Hematopoietic multipotent progenitor cell treated with erythropoietin and hydrocortisone succinate and interleukin-3 and kit ligand, for 4 days (in vitro differentiated cells): Measurements from ENCODE around the gene GKN1.
A peak's percentile ranks its signal among the peaks of the same experiment; 100 is the strongest.
"Not testable (repeated sequence)": the region's sequence is repeated elsewhere in the genome, so short reads cannot be mapped to it uniquely, and the experiment has no call there.

Experiments
- DNase-seq: peaks from one replicate; pipeline ENCODE4 v3.0.0-alpha.2; 2015

Gene GKN1, protein sequence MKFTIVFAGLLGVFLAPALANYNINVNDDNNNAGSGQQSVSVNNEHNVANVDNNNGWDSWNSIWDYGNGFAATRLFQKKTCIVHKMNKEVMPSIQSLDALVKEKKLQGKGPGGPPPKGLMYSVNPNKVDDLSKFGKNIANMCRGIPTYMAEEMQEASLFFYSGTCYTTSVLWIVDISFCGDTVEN

DNA sequence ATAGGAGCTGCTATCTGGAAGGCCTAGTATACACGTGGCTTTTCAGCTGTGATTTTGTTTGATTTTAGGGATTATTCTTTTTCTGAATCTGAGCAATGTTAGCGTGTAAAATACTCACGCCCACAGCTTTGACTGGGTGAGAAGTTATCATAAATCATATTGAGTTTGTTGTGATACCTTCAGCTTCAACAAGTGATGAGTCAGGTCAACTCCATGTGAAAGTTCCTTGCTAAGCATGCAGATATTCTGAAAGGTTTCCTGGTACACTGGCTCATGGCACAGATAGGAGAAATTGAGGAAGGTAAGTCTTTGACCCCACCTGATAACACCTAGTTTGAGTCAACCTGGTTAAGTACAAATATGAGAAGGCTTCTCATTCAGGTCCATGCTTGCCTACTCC is at the start of gene GKN1:
Gene GKN1, plus strand, starts transcription at position 386 of the 400 bp plus-strand sequence. CDS start 42 bp downstream, outside the sequence.
- DNase-seq, result no peak

DNA sequence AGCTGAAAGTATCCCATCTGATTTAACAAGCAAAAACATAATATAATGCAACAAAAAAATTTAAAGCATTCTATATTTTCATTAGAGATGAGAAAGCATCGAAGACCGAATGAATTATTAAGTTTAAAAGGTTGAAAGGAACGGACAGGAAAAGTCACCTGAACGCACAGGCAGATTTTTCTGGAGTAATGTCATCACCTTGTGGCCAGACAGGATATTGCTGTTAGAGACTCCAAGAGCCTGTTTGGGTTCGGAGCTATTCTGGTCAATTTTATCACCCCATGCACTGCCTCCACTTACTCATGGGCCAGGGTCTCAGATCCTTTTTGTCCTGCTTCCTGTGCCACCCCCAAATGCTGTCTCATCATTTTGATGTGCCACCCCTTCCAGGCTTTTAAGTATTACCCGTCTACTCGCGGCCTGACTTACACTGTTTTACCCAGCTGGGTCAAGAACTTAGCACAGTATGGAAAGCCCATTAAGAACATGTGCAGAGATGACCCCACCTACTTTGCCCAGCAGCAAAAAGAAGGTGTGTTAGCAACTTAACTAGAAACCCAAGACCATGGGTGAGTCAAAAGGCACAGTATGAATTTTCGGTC is 49.0 kb upstream of the GKN1 start:
- DNase-seq, result peak; percentile 78

DNA sequence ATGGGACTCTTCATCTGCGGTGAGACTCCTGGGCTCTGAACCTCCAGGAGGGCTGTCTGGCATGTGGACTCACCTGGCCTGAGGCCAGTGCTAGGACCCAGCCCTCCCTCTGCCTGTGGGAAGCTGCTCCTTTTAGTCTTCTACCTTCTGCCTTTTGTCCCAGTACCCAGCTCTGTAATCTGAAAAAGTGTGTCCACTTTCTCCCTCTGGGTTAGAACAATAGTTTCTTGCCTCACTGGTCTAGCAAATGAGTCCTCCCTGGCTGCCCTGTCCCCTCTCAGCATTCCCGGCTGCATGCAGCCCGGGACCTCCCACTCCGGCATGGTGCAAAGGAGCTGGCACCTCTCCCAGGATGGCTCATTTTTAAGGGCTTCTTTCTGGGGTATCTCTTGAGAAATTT is 47.6 kb upstream of the GKN1 start:
- no peak for DNase-seq

DNA sequence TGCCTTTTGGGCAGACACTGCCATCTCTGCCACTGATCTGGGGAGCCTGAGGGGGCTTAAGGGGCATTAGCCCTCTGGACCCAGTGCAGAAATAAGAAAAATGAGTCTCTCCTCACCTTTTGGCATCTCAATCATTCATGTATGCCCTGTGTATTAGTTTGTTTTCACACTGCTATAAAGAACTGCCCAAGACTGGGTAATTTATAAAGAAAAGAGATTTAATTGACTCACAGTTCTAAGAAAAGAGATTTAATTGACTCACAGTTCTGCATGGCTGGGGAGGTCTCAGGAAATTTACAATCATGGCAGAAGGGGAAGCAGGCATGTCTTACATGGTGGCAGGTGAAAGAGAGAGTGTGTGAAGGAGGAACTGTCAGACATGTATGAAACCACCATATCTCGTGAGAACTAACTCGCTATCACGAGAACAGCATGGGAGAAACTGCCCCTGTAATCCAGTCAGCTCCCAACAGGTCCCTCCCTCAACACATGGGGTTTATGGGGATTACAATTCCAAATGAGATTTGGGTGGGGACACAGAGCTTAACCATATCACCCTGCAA is 43.2 kb upstream of the GKN1 start:
- DNase-seq, result no peak

DNA sequence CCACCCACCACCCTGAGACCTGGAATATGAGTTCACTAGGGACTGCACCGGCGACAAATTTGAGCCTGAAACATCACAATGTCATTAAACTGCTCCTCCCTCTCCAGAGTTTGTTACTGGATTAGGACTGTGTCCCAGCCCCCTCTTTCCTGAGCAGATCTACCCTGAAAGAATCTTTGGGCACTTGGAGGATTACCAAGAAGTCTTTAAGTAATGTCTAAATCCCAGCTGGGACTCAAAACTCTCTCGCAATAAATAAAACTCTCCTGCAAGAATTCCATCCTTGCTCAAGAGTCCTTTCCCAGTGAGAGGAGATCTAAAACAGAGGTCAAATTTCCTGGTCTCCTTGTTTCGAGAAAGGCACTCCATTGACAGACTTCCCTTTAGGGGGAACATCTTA is 42.6 kb upstream of the GKN1 start:
- DNase-seq, result no peak

DNA sequence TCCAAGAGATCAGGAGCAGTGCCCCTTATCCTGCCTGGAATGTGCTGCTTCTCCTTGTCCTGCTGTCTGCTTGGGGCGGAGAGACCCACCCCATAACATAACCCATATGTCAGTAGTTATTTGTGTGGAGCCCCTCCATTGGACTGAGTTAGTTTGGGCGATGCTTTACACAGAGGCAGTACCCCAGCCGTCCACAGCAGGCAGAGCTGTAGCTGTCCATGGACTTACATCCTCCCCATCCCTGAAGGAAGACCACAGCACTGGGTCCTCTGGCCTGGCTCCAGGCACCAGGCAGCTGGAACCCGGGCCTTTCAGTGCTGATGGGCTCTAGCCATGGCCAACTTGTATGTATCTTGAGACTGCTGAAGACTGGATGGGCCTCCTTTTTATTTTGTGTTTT is 42.0 kb upstream of the GKN1 start:
- no peak for DNase-seq

DNA sequence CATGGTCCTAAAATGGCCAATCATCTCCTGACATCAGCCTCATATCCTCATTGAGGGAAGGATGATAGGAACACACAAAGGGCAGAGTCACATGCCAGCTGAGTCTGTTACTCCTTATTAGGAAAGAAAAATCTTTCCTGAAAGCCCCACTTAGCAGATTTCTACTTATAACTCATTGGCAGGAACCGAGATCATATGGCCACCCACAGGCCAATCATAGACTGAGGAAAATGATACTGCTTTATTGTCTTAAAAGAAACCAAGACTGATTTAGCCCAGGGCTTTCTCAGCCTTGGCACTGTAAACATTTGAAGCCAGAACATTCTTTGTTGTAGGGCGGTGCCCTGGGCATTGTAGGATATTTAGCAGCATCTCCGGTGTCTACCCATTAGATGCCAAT is 40.4 kb upstream of the GKN1 start:
- DNase-seq, result no peak

DNA sequence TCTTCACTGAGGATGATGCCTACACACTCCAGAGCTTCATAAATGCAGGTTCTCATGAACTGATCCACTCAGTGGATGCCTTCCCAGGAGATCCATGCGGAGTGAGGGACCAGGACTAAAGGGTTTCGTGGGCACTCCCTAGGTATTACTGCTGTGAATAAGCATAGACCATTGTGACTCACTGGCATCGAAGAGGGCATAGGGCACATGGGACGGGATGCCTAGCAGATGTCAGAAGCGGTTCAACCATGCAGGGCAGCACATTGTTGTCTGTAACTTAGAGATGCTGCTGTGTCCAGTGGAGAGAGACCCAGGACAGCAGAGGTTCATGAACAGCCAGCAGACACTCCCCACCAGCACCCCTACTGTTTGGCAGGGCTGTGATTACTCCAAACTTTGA is 39.0 kb upstream of the GKN1 start:
- no peak for DNase-seq

DNA sequence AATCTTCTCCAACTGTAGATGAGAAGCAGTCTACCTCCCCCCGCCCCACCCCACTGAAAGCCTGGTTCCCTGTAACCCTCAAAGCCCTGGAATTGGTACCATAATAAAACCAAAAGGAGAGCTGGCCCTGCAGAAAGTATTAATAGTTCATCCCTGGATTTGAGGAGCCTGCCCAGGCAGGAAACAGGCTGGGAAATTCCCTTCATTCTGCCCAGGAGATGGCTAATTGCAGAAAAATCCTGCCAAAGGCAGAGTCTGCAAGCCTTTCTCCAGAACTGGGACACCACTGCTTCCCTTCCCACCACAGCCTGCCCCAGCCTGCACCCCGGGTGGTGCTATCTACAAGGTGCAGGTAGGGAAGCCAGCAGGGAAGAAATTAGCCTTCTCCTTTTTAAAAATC is 38.0 kb upstream of the GKN1 start:
- DNase-seq, result no peak

DNA sequence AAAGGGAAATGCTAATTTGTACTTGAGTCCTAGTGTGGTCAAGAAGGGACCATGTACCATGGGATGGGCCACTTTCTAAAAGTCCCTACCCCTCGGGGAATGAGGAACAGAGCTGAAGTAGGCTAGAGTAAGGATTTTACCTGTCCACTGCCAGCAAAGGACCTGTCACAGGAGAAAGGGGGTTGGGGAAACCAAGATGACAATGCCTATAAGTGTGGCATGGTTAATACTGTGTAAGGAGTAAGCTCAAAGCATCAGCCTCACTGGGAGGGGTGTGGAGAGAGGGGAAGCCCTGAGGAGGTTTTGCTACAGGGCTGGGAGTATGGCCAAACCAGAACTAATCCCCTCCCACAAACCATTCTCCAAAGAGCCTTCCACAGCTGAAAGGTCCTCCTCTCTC is 37.5 kb upstream of the GKN1 start:
- no peak for DNase-seq

DNA sequence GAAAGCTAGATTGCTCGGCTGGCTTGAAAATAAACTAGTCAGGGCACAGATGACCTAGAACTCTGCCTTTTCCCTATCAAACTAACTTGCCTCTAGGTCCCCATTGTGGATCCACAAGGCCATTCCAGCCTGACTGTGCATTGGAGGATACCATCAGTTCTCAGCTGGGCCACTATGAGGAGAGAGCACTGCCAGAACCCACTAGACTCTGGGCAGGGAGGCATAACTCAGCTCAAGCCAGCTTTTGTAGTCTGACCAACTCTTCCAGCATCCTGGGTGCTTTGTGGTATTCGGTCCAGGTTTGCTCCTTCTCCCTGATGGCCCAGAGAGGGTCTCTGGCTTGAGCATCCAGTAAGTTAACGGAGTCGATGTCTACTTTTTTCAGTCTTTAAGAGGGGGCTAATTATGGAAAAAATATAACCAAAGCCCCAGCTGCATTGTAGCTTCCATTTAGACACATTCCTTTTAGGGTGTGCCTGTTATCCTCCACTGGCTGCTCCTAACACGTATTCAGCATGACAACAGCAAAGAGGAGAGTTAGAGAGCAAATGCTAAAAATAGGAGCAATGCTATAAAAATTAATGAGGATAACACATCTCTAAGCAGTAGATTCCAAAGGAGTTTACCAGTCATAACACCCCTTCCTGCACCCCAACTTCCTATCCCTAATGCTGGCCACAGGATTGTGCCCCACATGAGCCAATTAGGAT is 36.9 kb upstream of the GKN1 start:
- DNase-seq, result no peak

DNA sequence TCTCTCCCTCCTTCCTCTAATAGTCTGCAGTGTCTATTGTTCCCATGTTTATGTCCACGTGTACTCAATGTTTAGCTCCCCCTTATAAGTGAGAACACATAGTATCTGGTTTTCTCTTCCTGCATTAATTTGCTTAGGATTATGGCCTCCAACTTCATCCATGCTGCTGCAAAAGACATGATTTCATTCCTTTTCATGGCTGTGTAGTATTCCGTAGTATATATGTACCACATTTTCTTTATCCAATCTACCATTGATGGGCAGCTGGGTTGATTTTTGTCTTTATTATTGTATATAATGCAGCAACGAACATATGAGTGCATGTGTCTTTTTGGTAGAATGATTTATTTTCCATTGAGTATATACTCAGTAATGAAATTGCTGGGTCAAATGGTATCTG is 35.5 kb upstream of the GKN1 start:
- DNase-seq, result no peak

DNA sequence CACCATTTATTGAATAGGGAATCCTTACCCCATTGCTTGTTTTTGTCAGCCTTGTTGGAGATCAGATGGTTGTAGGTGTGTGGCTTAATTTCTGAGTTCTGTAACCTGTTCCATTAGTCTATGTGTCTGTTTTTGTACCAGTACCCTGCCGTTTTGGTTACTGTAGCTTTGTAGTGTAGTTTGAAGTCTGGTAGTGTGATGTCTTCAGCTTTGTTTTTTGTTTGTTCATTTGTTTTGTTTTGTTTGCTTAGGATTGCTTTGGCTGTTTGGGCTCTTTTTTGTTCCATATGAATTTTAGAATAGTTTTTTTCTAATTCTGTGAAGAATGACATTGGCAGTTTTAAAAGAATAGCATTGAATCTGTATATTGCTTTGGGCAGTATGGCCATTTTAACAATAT is 34.5 kb upstream of the GKN1 start:
- DNase-seq, result no peak

DNA sequence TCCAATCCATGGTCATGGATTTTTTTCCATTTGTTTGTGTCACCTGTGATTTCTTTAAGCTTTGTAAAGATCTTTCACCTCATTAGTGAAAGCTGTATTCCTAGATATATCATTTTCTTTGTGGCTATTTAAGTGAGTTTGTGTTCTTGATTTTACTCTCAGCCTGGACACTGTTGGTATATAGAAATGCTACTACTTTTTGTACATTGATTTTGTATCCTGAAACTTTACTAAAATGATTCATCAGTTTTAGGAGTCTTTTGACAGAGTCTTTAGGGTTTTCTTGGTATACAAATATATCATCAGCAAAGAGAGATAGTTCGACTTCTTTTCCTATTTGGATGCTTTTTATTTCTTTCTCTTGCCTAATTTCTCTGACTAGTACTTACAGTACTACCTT is 34.1 kb upstream of the GKN1 start:
- no peak for DNase-seq

DNA sequence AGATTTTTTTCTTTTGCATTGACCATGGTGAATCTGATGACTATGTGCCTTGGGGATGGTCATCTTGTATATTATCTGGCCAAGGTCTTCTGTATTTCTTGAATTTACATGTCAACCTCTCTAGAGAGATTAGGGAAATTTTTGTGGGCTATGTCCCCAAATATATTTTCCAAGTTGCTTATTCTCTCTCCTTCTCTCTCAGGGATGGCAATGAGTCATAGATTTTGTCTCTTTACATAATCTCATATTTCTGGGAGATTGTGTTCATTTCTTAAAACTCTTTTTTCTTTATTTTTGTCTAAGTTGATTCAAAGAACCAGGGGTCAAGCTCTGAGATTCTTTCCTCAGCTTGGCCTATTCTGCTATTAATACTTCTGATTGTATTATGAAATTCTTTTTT is 31.6 kb upstream of the GKN1 start:
- DNase-seq, result no peak

DNA sequence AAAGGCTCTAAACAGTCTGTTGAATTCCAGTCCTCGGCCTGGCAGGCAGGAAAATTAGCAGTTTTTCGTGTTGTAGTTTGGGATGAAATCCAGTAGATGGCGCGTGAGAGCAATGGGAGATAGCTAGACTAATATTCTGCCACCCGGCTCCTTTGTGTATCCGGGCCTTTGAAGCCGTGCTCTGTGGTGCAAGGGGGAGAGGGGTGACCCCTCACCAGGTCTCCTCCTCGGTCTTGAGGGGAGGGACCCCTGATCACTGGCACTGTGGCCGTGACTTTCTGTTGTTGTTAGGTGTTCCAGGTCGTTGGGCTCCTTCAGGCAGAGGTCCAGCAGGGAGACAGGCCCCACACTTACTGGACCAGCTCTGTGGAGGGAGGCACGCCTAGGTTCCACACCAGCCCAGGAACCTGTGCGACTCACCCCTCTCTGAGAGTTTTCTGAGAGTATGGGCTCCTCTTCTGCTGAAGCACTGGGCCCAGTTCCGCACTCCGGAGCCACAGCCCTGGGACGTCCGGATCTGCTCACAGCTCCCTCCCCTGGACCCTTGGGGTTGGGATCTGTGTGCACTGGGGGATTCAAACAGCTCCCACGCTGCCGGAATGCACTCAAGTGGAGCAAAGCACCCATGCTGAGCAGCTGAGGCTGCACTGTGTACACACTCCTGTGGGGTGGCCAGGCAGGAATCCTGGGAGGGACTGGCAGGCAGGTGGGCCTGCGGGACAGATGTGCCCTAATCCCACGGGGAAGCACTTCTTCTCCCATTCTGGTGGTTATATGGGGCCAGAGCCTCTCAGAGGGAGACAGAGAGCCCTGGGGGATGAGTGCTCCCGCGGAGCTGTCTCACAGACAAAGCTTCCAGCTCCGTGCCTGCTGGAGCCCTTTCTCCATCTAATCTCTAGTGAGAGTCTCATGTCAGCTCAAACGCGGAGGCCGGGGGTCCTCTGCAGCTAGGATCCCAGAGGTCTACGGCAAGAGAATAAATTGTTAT is 30.6 kb upstream of the GKN1 start:
- DNase-seq, result peak; percentile 81

DNA sequence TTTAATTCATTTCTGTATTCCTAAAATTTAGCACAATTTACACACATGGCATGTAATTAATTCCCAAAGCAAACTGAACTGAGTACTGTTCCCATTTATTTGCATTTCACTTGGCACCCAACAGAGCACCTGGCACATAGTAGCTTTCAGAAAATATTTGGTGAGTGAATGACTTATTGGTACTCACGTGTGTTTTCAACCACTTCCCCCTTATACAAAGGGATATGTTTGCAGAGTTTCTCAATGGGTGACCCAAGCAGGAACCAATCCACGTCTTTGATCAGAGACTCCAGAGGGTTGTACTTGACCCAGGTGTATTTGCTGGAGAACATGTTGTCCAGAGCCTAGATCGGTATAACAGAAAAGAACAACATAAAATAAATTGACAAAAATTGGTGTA is 28.3 kb upstream of the GKN1 start:
- no peak for DNase-seq

DNA sequence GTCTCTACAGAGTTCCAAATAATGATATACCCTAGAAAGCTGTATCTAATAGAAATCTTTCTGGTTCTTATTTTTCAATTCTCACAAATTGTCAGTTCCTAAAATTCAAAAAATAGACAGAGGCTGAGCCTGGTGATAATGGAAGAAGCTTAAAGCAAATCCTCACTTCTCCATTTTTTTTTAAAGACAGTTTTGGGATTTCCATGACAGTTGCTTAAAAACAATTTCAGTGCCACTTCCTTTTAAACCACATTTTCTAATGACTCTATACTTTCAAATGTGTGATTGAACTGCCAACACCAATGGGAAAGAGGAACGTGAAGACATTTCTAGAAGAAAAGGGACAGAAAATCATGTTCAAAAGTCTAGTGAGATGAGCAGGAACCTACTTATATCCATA is 25.7 kb upstream of the GKN1 start:
- DNase-seq, result no peak

DNA sequence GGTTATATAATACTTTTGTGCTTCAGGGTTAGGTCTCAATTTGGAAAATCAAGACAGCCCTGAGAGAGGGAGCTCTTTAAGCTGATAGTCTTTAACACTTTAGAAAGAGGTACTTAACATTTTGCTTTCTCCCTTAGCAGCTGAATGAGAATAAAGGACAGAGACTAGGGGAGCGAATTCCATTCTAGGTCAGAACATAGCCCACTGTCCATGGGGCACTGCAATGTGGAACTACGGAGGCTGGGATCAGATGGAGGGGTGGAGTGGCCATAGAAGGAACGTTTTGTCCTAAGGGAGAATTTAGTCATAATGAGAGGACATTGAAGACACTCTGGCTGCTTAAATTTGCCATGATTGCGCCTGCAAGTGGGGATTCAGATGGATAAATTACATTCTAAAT is 22.5 kb upstream of the GKN1 start:
- no peak for DNase-seq

DNA sequence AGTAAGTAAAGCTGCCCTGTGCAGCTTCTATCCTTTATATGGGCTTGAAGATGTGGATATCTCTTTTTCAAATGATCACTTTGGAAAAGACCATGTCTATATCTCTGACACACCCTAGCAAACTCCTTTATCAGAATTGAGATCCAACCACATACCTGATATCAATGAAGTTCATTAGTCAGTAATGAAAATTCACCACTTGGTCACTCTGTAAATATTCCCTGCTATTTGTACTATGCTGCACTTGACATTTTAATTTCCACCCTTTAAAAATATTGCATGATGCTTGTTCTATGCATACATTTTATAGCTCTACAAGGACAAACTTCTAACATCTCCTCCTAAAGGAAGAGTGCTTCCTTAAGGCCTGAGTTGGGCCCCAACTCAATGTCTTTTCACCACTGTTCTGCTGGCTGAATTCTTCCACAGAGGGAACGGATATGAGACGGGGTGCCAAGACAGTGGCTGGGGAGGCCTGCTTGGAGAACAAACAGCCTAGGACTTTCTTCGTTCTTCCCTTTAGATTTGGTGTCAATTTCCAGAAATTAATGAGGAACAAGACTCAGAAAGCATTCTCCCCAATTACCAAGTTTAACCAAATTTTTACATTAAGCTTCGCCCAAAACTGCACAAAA is 21.4 kb upstream of the GKN1 start, which contains the start of gene GKN2:
Gene GKN2, minus strand, starts transcription at position 7 of the 635 bp plus-strand sequence. CDS start 32 bp downstream, outside the sequence.
- DNase-seq, result no peak

DNA sequence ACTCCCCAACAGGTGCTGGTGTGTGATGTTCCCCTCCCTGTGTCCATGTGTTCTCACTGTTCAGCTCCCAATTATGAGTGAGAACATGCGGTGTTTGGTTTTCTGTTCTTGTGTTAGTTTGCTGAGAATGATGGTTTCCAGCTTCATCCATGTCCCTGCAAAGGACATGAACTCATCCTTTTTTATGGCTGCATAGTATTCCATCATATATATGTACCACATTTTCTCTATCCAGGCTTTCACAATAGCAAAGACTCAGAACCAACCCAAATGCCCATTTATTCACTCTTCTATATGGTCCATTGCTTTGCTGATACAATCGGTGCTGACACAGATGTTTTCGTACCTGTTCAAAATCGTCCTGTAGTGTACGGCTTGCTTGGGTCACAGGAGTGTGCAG is 19.0 kb upstream of the GKN1 start:
- not testable (repeated sequence) for DNase-seq

DNA sequence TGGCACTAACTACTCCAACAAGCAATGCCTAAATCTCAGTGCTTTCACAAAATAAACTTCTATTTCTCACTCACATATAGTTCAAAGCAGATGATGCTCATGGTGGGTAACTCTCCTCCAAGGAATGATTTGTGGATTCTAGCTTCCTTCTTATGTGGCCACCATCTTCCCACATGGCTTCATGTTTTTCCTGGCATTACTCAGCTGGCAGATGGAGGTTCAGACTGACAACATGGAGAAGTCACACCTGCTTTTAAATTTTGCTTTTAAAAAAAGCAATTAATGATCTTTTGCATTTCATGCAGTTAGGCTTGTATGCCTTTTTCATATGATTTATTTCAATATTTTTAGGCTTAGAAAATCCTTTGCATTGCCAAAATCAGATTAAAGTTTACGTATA is 15.4 kb upstream of the GKN1 start:
- no peak for DNase-seq
